CD4-positive, alpha-beta T cell treated with Interleukin-15 for 4 hours (primary cell): ENCODE results near the gene LBH.

Source experiments
- DNase-seq: peaks from one replicate; pipeline ENCODE4 v3.0.0-alpha.2; 2020; ENCODE audit warnings: low spot score

The LBH gene

GRCh38 chr2:30217644-30218337 lies 13.5 kb upstream of the LBH start:
- DNase-seq, result no peak

GRCh38 chr2:30218338-30218713 lies 13.0 kb upstream of the LBH start:
- DNase-seq, result no peak

- DNase-seq, result no peak
Observed at GRCh38 chr2:30218814-30219213, 12.5 kb upstream of the LBH start.

GRCh38 chr2:30219886-30220875 lies 11.2 kb upstream of the LBH start:
- DNase-seq, result no peak

GRCh38 chr2:30221531-30221930 lies 9.8 kb upstream of the LBH start:
- DNase-seq, result no peak

- no peak for DNase-seq
Observed at GRCh38 chr2:30222031-30222430, 9.3 kb upstream of the LBH start.

GRCh38 chr2:30222636-30223360 lies 8.5 kb upstream of the LBH start:
- no peak for DNase-seq

GRCh38 chr2:30223413-30223874 lies 7.9 kb upstream of the LBH start:
- DNase-seq, result no peak

- DNase-seq, result no peak
Observed at GRCh38 chr2:30224151-30224550, 7.2 kb upstream of the LBH start.

GRCh38 chr2:30225131-30225762 lies 6.1 kb upstream of the LBH start:
- DNase-seq, result peak; percentile 56

GRCh38 chr2:30226144-30227032 lies 4.9 kb upstream of the LBH start:
- no peak for DNase-seq

- DNase-seq, result no peak
Observed at GRCh38 chr2:30229596-30229995, 1.7 kb upstream of the LBH start.

GRCh38 chr2:30230497-30231211 lies 680 bp upstream of the LBH start:
- DNase-seq, result no peak

- DNase-seq, result peak; percentile 65
Observed at GRCh38 chr2:30231996-30232800, 864 bp downstream of the LBH start.

GRCh38 chr2:30232801-30233130 lies 1.4 kb downstream of the LBH start:
- no peak for DNase-seq

GRCh38 chr2:30233271-30234009 lies 2.1 kb downstream of the LBH start:
- DNase-seq, result no peak

GRCh38 chr2:30234180-30234971 lies 3.0 kb downstream of the LBH start:
- no peak for DNase-seq
